PC-3 (cell line): ENCODE results near the gene FSTL3. TPM values are rescaled to one million over a fixed set of nuclear protein-coding genes. Genes with fewer than 3 reads are reported as not detected.
A peak's percentile ranks its signal among the peaks of the same experiment; 100 is the strongest.

Experiments used
- ATAC-seq: fragments of 200-7000 bp; cut with Tn5 transposase; 2 replicates; pipeline ENCODE4 v1.9.1; 2020; ENCODE audit warnings: mild to moderate bottlenecking, moderate library complexity
- BruUV-seq: library from RNA; stranded (reverse); fragments of 400-500 nt; replicated peaks from 2 replicates; lab custom pipeline; 2021; lab: Mats Ljungman, UMichigan
- CTCF ChIA-PET: fragments of 300-600 bp; sonication (Branson Sonifier 250); formaldehyde crosslinking; loops from one replicate; lab custom pipeline; 2022; ENCODE audit warnings: antibody characterized with exemption; lab: Charles Lee
- POLR2A ChIA-PET: fragments of 300-600 bp; sonication (Branson Sonifier 250); formaldehyde crosslinking; loops from one replicate; lab custom pipeline; 2022; ENCODE audit warnings: antibody characterized with exemption; ENCODE audit not compliant: unreplicated experiment; lab: Charles Lee
- DNase-seq: peaks from one replicate; pipeline ENCODE4 v3.0.0-alpha.2; 2015
- H2AFZ ChIP-seq: fragments of 300-600 bp; sonication (generic); 2 replicates; pipeline ENCODE4 v1.6.0; 2016; ENCODE audit warnings: antibody characterized with exemption, low read length
- H3F3A ChIP-seq: fragments of 300-600 bp; sonication (generic); one replicate; pipeline ENCODE4 v1.6.0; 2017; ENCODE audit warnings: antibody characterized with exemption, low read length, control low read depth, mild to moderate bottlenecking; ENCODE audit not compliant: unreplicated experiment
- H3K27ac ChIP-seq: fragments of 300-600 bp; sonication (generic); 2 replicates; pipeline ENCODE4 v1.5.1; 2016; ENCODE audit warnings: mild to moderate bottlenecking, low read length
- H3K27me3 ChIP-seq: fragments of 300-600 bp; sonication (generic); 2 replicates; pipeline ENCODE4 v1.6.1; 2016; ENCODE audit warnings: low read length, mixed read lengths
- H3K36me3 ChIP-seq: fragments of 300-600 bp; sonication (generic); 2 replicates; pipeline ENCODE4 v1.6.1; 2016; ENCODE audit warnings: low read depth, mixed run types, low read length, mixed read lengths
- H3K4me1 ChIP-seq: fragments of 300-600 bp; sonication (generic); 2 replicates; pipeline ENCODE4 v1.5.1; 2016; ENCODE audit warnings: low read length; ENCODE audit not compliant: insufficient read depth
- H3K4me2 ChIP-seq: fragments of 300-600 bp; sonication (generic); 2 replicates; pipeline ENCODE4 v1.6.0; 2016; ENCODE audit warnings: low read length
- H3K4me3 ChIP-seq: fragments of 300-600 bp; sonication (generic); 2 replicates; pipeline ENCODE4 v1.5.1; 2016; ENCODE audit warnings: mild to moderate bottlenecking, low read length, mixed read lengths
- H3K79me2 ChIP-seq: fragments of 300-600 bp; sonication (generic); 2 replicates; pipeline ENCODE4 v1.6.1; 2017; ENCODE audit warnings: low read length, mixed read lengths
- H3K9ac ChIP-seq: fragments of 300-600 bp; sonication (generic); 2 replicates; pipeline ENCODE4 v1.6.0; 2016; ENCODE audit warnings: mild to moderate bottlenecking, low read length
- H3K9me2 ChIP-seq: fragments of 300-600 bp; sonication (generic); replicated peaks from 2 replicates; pipeline ENCODE4 v1.6.1; 2016; ENCODE audit warnings: mixed run types, low read length, mixed read lengths
- H3K9me3 ChIP-seq: fragments of 300-600 bp; sonication (generic); 2 replicates; pipeline ENCODE4 v1.6.1; 2016; ENCODE audit warnings: low read length, mixed read lengths
- H4K20me1 ChIP-seq: fragments of 300-600 bp; sonication (generic); 2 replicates; pipeline ENCODE4 v1.6.1; 2016; ENCODE audit warnings: low read length, mixed read lengths
- EZH2 ChIP-seq: fragments of 300-600 bp; sonication (generic); IDR thresholded peaks from one replicate; pipeline ENCODE4 v1.6.1; 2017; ENCODE audit warnings: antibody characterized with exemption, mild to moderate bottlenecking, low read length; ENCODE audit not compliant: unreplicated experiment
- EZH2phosphoT487 ChIP-seq: fragments of 300-600 bp; sonication (generic); IDR thresholded peaks from 2 replicates; pipeline ENCODE4 v1.6.1; 2018; ENCODE audit warnings: mild to moderate bottlenecking, antibody characterized with exemption, low read length, borderline replicate concordance
- intact Hi-C: fragments of 100-400 bp; cut with micrococcal nuclease; formaldehyde crosslinking; loops from 2 replicates; pipeline ENCODE4 v1.9.0; 2023
- total RNA-seq: library from RNA; depleted of rRNA; stranded (reverse); fragments of >200 nt; gene quantifications from 2 replicates; pipeline ENCODE4 v1.2.3, GENCODE V29; 2014
- TF ChIP-seq, protein P1 (sequence below): fragments of 300-600 bp; sonication (generic); conservative IDR thresholded peaks from 2 replicates; pipeline ENCODE4 v1.5.1; 2017; ENCODE audit warnings: antibody characterized with exemption, low read depth, mild to moderate bottlenecking, low read length

FSTL3 gene
- total RNA-seq, 1 experiment from 2014 or later = 53.3 TPM

GRCh38 chr19:711254-711653 is 35.1 kb downstream of the FSTL3 start:
- Histone ChIP-seq H3K79me2 (no peaks in the 10 kb centered on the region), H2AFZ (no peak overlapping the region), H4K20me1 (no peaks in the 10 kb centered on the region), H3K4me3 (no peak overlapping the region), H3K27ac (no peak overlapping the region), H3K36me3 (no peaks in the 10 kb centered on the region), H3K9me2 (no peaks in the 10 kb centered on the region), H3K9me3 (no peaks in the 10 kb centered on the region), H3K4me1 (no peaks in the 10 kb centered on the region), H3K4me2 (no peak overlapping the region), H3K27me3 (no peaks in the 10 kb centered on the region), H3F3A (no peaks in the 10 kb centered on the region), H3K9ac (no peak overlapping the region)
- ATAC-seq = no peak
- intact Hi-C loops = loop anchor here (5.0 kb wide), 1 partner anchor 34 kb away; the partner anchor contains the start of gene FSTL3
- CTCF ChIA-PET = no interaction called here
- no peak for DNase-seq
- BruUV-seq = TSS peak; percentile 24
- TF ChIP-seq EZH2phosphoT487 = no peak
- TF ChIP-seq EZH2 = no peak
- TF ChIP-seq, protein P1, sequence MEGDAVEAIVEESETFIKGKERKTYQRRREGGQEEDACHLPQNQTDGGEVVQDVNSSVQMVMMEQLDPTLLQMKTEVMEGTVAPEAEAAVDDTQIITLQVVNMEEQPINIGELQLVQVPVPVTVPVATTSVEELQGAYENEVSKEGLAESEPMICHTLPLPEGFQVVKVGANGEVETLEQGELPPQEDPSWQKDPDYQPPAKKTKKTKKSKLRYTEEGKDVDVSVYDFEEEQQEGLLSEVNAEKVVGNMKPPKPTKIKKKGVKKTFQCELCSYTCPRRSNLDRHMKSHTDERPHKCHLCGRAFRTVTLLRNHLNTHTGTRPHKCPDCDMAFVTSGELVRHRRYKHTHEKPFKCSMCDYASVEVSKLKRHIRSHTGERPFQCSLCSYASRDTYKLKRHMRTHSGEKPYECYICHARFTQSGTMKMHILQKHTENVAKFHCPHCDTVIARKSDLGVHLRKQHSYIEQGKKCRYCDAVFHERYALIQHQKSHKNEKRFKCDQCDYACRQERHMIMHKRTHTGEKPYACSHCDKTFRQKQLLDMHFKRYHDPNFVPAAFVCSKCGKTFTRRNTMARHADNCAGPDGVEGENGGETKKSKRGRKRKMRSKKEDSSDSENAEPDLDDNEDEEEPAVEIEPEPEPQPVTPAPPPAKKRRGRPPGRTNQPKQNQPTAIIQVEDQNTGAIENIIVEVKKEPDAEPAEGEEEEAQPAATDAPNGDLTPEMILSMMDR = no peak
- POLR2A ChIA-PET = no interaction called here

DNA sequence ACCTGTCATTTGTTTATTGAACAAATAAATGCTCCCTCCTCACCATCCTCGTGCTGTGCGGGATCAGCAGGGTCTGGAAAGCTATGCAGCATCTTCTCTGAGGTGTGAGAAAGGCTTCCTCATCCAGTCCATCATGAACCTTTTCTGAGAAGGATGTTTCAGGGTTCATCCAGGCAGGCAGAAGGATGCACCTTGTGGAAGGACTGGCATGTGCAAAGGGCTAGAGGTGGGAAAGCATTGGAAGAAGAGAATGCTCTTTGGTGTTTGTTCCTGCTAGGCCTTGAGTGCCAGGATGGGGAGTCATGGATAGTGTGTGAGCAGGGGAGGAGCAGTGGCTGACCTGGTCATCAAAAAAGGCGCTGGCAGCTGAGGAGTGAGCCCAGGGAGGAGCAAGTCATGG is 39.2 kb downstream of the FSTL3 start:
- TF ChIP-seq, protein P1 = no peak
- TF ChIP-seq EZH2 = no peak
- no peak for TF ChIP-seq EZH2phosphoT487
- H3K4me1 ChIP-seq = no peaks in the 10 kb centered on the region
- intact Hi-C loops = no loop called here
- no peaks in the 10 kb centered on the region for H3K9me3 ChIP-seq
- ATAC-seq = no peak
- no peaks in the 10 kb centered on the region for H3K9me2 ChIP-seq
- no peak for DNase-seq
- no peak overlapping the region for H2AFZ ChIP-seq
- no peak overlapping the region for H3K9ac ChIP-seq
- no peak overlapping the region for H3K27ac ChIP-seq
- H3K79me2 ChIP-seq = no peaks in the 10 kb centered on the region
- no peak overlapping the region for H3K4me3 ChIP-seq
- ChIA-PET POLR2A (no interaction called here), CTCF (no interaction called here)
- no peaks in the 10 kb centered on the region for H3K27me3 ChIP-seq
- no TSS peak for BruUV-seq
- no peaks in the 10 kb centered on the region for H4K20me1 ChIP-seq
- H3K4me2 ChIP-seq = no peak overlapping the region
- H3K36me3 ChIP-seq = no peaks in the 10 kb centered on the region
- H3F3A ChIP-seq = no peaks in the 10 kb centered on the region

DNA sequence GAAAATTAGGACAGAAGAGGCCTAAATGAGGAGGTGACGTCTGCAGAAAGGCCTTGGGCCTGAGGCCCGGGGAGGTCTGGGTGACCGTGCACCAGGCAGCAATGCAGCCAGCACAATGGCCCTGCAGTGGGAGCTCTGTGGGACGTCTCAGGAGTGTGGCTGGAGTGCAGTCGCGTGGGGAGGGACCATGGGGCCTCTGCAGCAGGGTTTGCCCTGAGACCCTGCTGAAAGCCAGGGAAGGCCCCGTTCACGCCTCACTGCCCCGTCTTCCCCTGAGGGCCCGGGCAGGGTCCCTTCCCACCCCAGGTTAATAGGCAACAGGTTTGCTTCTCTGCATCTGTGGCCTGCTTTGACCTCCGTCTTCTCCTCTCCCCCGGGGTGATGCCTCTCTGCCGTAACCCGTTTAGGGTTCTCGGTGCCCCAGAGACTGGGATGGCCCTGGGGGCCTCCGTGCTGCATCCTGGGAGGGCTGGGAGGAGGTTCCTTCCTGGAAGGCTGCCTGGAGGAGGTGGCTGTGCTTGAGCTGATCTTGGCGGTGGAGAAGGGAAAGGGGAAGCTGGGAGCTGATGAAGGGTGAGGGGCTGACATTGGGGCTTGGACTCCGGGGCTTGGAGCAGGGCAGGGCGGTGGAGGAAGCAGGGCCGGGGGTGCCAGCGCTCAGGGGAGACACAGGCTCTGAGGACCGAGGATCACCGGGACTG is 42.2 kb downstream of the FSTL3 start:
- POLR2A ChIA-PET = no interaction called here
- no peaks in the 10 kb centered on the region for H4K20me1 ChIP-seq
- CTCF ChIA-PET = no interaction called here
- no peaks in the 10 kb centered on the region for H3F3A ChIP-seq
- H3K9me3 ChIP-seq = no peaks in the 10 kb centered on the region
- H2AFZ ChIP-seq = no peak overlapping the region
- no peaks in the 10 kb centered on the region for H3K79me2 ChIP-seq
- no peak overlapping the region for H3K4me3 ChIP-seq
- no peak for ATAC-seq
- no peaks in the 10 kb centered on the region for H3K27me3 ChIP-seq
- H3K36me3 ChIP-seq = no peaks in the 10 kb centered on the region
- no peaks in the 10 kb centered on the region for H3K9me2 ChIP-seq
- no peak overlapping the region for H3K27ac ChIP-seq
- no peak for DNase-seq
- H3K4me1 ChIP-seq = no peaks in the 10 kb centered on the region
- intact Hi-C loops = no loop called here
- TF ChIP-seq EZH2 (no peak), EZH2phosphoT487 (no peak)
- TF ChIP-seq, protein P1 = no peak
- no peak overlapping the region for H3K4me2 ChIP-seq
- no peak overlapping the region for H3K9ac ChIP-seq
- BruUV-seq = no TSS peak
